ACC112 (cell line): ENCODE measurements around the gene GNG13.

Experiments used
- H2AFZ ChIP-seq: fragments of 200-600 bp; sonication (generic); one replicate; pipeline ENCODE4 v1.6.0; 2017; ENCODE audit warnings: antibody characterized with exemption, low read length; ENCODE audit not compliant: unreplicated experiment
- H3K27ac ChIP-seq: fragments of 200-600 bp; sonication (generic); 2 replicates; pipeline ENCODE4 v1.5.1; 2014; ENCODE audit warnings: low read depth, mild to moderate bottlenecking, antibody characterized with exemption, low read length, moderate library complexity
- H3K27me3 ChIP-seq: fragments of 200-600 bp; sonication (generic); 2 replicates; pipeline ENCODE4 v1.6.1; 2014; ENCODE audit warnings: mild to moderate bottlenecking, antibody characterized with exemption, low read length, moderate library complexity, mixed read lengths; ENCODE audit not compliant: insufficient read depth
- H3K36me3 ChIP-seq: fragments of 200-600 bp; sonication (generic); 2 replicates; pipeline ENCODE4 v1.6.1; 2016; ENCODE audit warnings: mild to moderate bottlenecking, antibody characterized with exemption, low read length, moderate library complexity, mixed read lengths; ENCODE audit not compliant: insufficient read depth
- H3K4me1 ChIP-seq: fragments of 200-600 bp; sonication (generic); one replicate; pipeline ENCODE4 v1.6.1; 2016; ENCODE audit warnings: low read length, mixed read lengths; ENCODE audit not compliant: insufficient read depth, unreplicated experiment, control insufficient read depth
- H3K4me3 ChIP-seq: fragments of 200-600 bp; sonication (generic); 2 replicates; pipeline ENCODE4 v1.5.1; 2014; ENCODE audit warnings: mild to moderate bottlenecking, low read depth, low read length
- H3K79me2 ChIP-seq: fragments of 200-600 bp; sonication (generic); one replicate; pipeline ENCODE4 v1.6.0; 2016; ENCODE audit warnings: low read length; ENCODE audit not compliant: control insufficient read depth, unreplicated experiment, insufficient read depth

Gene GNG13

DNA sequence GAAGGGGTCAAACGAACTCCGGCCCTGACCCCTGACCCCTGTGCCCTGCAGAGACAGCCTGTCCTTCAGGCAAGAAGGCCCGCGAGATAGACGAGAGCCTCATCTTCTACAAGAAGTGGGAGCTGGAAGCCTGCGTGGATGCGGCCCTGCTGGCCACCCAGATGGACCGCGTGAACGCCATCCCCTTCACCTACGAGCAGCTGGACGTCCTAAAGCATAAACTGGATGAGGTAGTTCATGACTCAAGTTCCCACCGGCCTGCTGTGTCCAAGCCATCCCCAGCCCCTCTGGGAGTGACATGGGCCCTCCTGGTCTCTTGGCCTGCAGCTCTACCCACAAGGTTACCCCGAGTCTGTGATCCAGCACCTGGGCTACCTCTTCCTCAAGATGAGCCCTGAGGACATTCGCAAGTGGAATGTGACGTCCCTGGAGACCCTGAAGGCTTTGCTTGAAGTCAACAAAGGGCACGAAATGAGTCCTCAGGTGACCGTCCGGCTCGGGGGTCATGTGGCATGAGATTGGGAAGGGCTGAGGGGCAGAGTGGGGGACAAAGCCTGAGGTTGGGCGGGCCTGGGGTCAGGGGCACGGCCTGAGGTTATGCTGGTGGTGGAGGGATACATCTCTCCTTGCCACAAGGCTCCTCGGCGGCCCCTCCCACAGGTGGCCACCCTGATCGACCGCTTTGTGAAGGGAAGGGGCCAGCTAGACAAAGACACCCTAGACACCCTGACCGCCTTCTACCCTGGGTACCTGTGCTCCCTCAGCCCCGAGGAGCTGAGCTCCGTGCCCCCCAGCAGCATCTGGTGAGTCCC, 34.3 kb downstream of the GNG13 start:
- Histone ChIP-seq H3K27me3 (no peaks in the 10 kb centered on the region), H3K4me3 (no peak overlapping the region), H3K27ac (no peak overlapping the region), H3K36me3 (no peaks in the 10 kb centered on the region), H3K79me2 (no peaks in the 10 kb centered on the region), H3K4me1 (no peaks in the 10 kb centered on the region), H2AFZ (no peak overlapping the region)

GRCh38 chr16:765488-765865, 35.1 kb downstream of the GNG13 start:
- Histone ChIP-seq H3K4me3 (no peak overlapping the region), H3K27me3 (no peaks in the 10 kb centered on the region), H3K79me2 (no peaks in the 10 kb centered on the region), H3K36me3 (no peaks in the 10 kb centered on the region), H3K27ac (no peak overlapping the region), H2AFZ (no peak overlapping the region), H3K4me1 (no peaks in the 10 kb centered on the region)

DNA sequence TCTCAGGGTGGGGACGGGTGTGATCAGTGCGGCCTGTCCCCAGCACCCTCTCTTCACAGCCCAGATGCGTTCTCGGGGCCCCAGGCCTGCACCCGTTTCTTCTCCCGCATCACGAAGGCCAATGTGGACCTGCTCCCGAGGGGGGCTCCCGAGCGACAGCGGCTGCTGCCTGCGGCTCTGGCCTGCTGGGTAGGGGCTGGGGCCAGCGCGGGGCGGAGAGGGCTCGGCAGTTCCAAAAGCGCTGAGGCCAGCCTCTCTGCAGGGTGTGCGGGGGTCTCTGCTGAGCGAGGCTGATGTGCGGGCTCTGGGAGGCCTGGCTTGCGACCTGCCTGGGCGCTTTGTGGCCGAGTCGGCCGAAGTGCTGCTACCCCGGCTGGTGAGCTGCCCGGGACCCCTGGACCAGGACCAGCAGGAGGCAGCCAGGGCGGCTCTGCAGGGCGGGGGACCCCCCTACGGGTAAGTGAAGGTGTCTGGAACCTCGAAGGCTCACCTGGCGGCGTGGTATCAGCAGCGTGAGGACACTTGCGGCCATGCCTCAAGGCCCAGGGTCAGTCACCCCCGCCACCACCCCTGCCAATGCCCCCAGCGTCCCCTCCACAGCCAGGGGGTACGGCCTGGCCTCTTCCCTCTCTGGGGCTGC, 35.6 kb downstream of the GNG13 start:
- H3K27ac ChIP-seq: no peak overlapping the region
- no peak overlapping the region for H3K4me3 ChIP-seq
- H2AFZ ChIP-seq: no peak overlapping the region
- no peaks in the 10 kb centered on the region for H3K36me3 ChIP-seq
- H3K4me1 ChIP-seq: no peaks in the 10 kb centered on the region
- H3K27me3 ChIP-seq: no peaks in the 10 kb centered on the region
- H3K79me2 ChIP-seq: no peaks in the 10 kb centered on the region

DNA sequence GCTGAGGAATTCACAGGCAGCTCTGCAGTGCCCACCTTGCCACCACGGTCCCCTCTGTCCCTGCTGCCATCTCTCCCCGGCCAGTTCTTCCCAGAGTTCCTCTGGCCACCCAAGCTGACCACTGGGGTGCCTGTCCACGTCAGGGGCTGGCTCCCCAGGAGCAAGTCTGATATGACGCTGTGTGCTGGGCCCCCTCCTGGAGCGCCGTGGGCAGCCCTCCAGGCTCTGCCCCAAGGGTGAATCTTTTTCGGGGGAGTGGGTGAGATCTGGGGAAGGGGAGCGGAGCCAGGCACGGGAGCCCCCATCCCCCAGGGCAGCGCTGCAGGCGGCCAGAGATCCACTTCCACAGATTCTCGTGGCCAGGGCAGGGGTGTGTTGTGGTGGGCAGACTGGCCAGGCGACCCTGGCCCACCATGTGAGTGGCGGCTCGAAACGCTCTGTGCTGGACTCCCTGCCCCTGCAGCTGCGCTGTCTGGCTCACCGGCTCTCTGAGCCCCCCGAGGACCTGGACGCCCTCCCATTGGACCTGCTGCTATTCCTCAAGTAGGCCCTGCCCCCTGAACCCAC, 36.3 kb downstream of the GNG13 start:
- Histone ChIP-seq H3K27ac (no peak overlapping the region), H3K79me2 (no peaks in the 10 kb centered on the region), H3K4me3 (no peak overlapping the region), H3K27me3 (no peaks in the 10 kb centered on the region), H3K36me3 (no peaks in the 10 kb centered on the region), H3K4me1 (no peaks in the 10 kb centered on the region), H2AFZ (no peak overlapping the region)

GRCh38 chr16:763369-764183, 37.0 kb downstream of the GNG13 start:
- no peaks in the 10 kb centered on the region for H3K79me2 ChIP-seq
- no peaks in the 10 kb centered on the region for H3K27me3 ChIP-seq
- no peaks in the 10 kb centered on the region for H3K36me3 ChIP-seq
- H3K4me3 ChIP-seq: no peak overlapping the region
- H2AFZ ChIP-seq: no peak overlapping the region
- no peak overlapping the region for H3K27ac ChIP-seq
- no peaks in the 10 kb centered on the region for H3K4me1 ChIP-seq

DNA sequence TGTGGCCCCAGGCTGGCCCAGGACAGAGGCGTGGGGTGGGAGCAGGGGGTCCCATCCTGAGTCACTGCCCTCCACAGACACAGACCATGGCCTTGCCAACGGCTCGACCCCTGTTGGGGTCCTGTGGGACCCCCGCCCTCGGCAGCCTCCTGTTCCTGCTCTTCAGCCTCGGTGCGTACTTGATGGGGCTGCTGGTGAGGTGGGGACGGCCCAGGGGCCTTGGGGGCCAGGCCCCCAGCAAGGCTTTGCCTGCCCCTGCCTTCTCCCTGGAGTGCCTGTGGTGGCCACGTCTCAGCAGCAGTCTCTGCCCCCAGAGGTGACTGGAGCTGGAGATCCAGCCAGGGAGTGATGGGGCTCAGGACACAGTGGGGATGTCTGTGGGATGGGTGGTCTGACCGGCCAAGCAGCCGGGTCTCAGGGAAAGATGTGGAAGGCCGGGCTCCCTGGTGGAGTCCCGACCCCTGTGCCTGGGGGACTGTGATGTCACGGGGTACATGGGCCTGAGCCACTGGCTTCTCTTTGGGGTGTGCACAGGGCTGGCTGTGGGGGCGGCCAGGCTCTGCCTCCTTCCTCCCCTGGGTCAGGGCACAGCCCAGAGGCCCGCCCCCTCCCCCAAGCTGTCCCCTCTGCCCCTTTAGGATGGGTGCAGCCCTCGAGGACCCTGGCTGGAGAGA, 37.8 kb downstream of the GNG13 start:
- H3K27me3 ChIP-seq: no peaks in the 10 kb centered on the region
- H3K79me2 ChIP-seq: no peaks in the 10 kb centered on the region
- H3K27ac ChIP-seq: no peak overlapping the region
- H3K4me1 ChIP-seq: no peaks in the 10 kb centered on the region
- no peaks in the 10 kb centered on the region for H3K36me3 ChIP-seq
- H2AFZ ChIP-seq: no peak overlapping the region
- H3K4me3 ChIP-seq: no peak overlapping the region

- H3K36me3 ChIP-seq: no peaks in the 10 kb centered on the region
- H2AFZ ChIP-seq: no peak overlapping the region
- H3K4me3 ChIP-seq: no peak overlapping the region
- H3K79me2 ChIP-seq: no peaks in the 10 kb centered on the region
- H3K4me1 ChIP-seq: no peaks in the 10 kb centered on the region
- no peaks in the 10 kb centered on the region for H3K27me3 ChIP-seq
- no peak overlapping the region for H3K27ac ChIP-seq
Observed at GRCh38 chr16:761625-762513, 38.7 kb downstream of the GNG13 start.

- no peaks in the 10 kb centered on the region for H3K27me3 ChIP-seq
- no peaks in the 10 kb centered on the region for H3K4me1 ChIP-seq
- no peak within 1 kb of the TSS for H3K27ac ChIP-seq
Observed at GRCh38 chr16:760545-761343, 39.8 kb downstream of the GNG13 start, which contains the start of gene MSLN. Gene MSLN (plus strand): TSS chr16:760734. CDS start chr16:762681, 1,947 bp downstream.

GRCh38 chr16:760065-760464, 40.5 kb downstream of the GNG13 start:
- H3K27me3 ChIP-seq: no peaks in the 10 kb centered on the region
- no peak overlapping the region for H3K4me3 ChIP-seq
- H2AFZ ChIP-seq: no peak overlapping the region
- no peaks in the 10 kb centered on the region for H3K79me2 ChIP-seq
- no peaks in the 10 kb centered on the region for H3K4me1 ChIP-seq
- no peak overlapping the region for H3K27ac ChIP-seq
- no peaks in the 10 kb centered on the region for H3K36me3 ChIP-seq

More at GRCh38 chr16:760545-761343, 39.8 kb downstream of the GNG13 start, which contains the start of gene MSLN:
- Histone ChIP-seq H3K79me2 (no peaks in the 10 kb centered on the region), H2AFZ (no peak within 1 kb of the TSS), H3K36me3 (no peaks in the 10 kb centered on the region), H3K4me3 (no peak within 1 kb of the TSS)
